ENCODE data around the gene PTPRD. TPM values are rescaled to one million over a fixed set of nuclear protein-coding genes. Genes with fewer than 3 reads are reported as not detected.

PTPRD gene
- total RNA-seq, 1 experiment from 2014 or later: not detected

DNA sequence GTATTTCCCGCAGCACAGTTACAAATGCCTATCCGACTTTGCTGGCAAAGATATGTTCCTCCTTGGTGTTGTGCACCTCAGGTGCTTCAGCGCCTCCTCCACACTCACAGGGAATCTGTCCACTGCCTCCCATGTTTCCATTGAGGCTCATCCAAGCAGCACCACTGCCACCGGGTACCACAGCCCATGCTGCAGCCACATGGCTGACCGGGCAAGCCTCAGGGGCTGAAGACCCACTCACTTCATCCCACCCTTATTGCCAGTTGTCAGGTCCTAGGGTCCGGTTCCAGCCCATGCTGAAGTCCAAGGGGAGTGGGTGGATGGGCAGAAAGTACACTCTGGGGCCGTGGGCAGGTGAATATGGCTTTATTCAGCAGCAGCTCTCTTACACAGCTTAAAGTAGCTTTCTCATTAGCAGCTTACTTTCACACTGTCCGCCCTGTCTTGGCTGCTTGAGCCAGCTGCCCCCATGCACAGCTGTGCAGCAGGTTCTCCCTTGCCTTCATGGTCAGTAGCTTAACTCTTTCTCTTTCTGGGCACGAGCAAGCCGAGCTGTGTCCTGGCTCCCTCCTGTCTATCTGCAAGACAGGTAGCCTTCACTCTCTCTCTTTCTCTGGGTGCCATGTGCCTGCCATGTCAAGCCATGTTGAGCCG, 1052.3 kb downstream of the PTPRD start:
- in situ Hi-C loops (cut with HindIII; ENCODE audit: low pct_unique_long_range_greater_than_20kb, low sequenced_read_pairs) (no loop called here), intact Hi-C loops (cut with micrococcal nuclease; ENCODE audit: unreplicated experiment) (no loop called here)
- no peaks in the 10 kb centered on the region for H3K36me3 ChIP-seq (ENCODE audit: control insufficient read depth, insufficient read depth, low read length)
- no peak overlapping the region for H3K27ac ChIP-seq (ENCODE audit: low read length)
- H3K9me3 ChIP-seq (ENCODE audit: control insufficient read depth, insufficient read depth, low read depth, low read length): no peaks in the 10 kb centered on the region
- ATAC-seq (no peak), DNase-seq (ENCODE audit: low read depth, low spot score) (no peak)
- ChIA-PET POLR2A (no interaction called here), CTCF (no interaction called here)
- no peaks in the 10 kb centered on the region for H3K27me3 ChIP-seq (ENCODE audit: control insufficient read depth, insufficient read depth, low read length)
- BruUV-seq (replicated peaks): no TSS peak
- no peak overlapping the region for H3K4me3 ChIP-seq (ENCODE audit: low read depth in 2 of 2, low read length in 2 of 2)
- TF ChIP-seq SIN3A (IDR thresholded peaks at IDR 0.05; ENCODE audit: borderline replicate concordance, insufficient read depth, low read depth, low read length): no peak
- TF ChIP-seq, protein P1, sequence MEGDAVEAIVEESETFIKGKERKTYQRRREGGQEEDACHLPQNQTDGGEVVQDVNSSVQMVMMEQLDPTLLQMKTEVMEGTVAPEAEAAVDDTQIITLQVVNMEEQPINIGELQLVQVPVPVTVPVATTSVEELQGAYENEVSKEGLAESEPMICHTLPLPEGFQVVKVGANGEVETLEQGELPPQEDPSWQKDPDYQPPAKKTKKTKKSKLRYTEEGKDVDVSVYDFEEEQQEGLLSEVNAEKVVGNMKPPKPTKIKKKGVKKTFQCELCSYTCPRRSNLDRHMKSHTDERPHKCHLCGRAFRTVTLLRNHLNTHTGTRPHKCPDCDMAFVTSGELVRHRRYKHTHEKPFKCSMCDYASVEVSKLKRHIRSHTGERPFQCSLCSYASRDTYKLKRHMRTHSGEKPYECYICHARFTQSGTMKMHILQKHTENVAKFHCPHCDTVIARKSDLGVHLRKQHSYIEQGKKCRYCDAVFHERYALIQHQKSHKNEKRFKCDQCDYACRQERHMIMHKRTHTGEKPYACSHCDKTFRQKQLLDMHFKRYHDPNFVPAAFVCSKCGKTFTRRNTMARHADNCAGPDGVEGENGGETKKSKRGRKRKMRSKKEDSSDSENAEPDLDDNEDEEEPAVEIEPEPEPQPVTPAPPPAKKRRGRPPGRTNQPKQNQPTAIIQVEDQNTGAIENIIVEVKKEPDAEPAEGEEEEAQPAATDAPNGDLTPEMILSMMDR (IDR thresholded peaks at IDR 0.05): no peak
- TF ChIP-seq TCF7L2 (IDR thresholded peaks at IDR 0.05; ENCODE audit: low read depth, low read length): no peak
- no peak for TF ChIP-seq REST (IDR thresholded peaks at IDR 0.05; ENCODE audit: insufficient read depth in 1 of 2, low read depth in 2 of 2, low read length in 1 of 2)
- TF ChIP-seq POLR2AphosphoS5 (IDR thresholded peaks at IDR 0.05; ENCODE audit: low read depth, low read length): no peak
- H3K4me1 ChIP-seq (ENCODE audit: control insufficient read depth, insufficient read depth, low read length): no peaks in the 10 kb centered on the region

DNA sequence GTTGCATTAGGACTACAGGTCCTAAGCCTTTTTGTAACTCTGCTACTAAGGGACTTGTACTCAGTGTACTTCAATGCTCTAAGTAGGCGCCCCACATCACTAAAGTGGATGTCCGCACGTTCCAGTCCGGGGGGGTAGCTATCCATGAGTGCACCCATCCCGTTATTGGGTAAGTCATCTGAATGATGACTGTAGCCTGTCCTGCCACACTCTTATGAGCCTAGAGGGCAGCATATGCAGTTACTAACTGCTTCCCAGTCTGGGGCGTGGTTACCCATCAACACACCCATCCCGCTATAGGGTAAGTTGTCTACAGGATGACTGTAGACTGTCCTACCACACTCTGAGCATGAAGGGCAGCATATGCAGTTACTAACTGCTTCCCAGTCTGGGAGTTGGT, 1053.9 kb downstream of the PTPRD start:
- Histone ChIP-seq H3K27ac (ENCODE audit: low read length) (no peak overlapping the region), H3K4me1 (ENCODE audit: control insufficient read depth, insufficient read depth, low read length) (no peaks in the 10 kb centered on the region), H3K9me3 (ENCODE audit: control insufficient read depth, insufficient read depth, low read depth, low read length) (no peaks in the 10 kb centered on the region), H3K4me3 (ENCODE audit: low read depth in 2 of 2, low read length in 2 of 2) (no peak overlapping the region), H3K36me3 (ENCODE audit: control insufficient read depth, insufficient read depth, low read length) (no peaks in the 10 kb centered on the region), H3K27me3 (ENCODE audit: control insufficient read depth, insufficient read depth, low read length) (no peaks in the 10 kb centered on the region)
- ChIA-PET CTCF (no interaction called here), POLR2A (no interaction called here)
- intact Hi-C loops (cut with micrococcal nuclease; ENCODE audit: unreplicated experiment) (no loop called here), in situ Hi-C loops (cut with HindIII; ENCODE audit: low pct_unique_long_range_greater_than_20kb, low sequenced_read_pairs) (no loop called here)
- ATAC-seq (no peak), DNase-seq (ENCODE audit: low read depth, low spot score) (no peak)
- BruUV-seq (replicated peaks): no TSS peak
- TF ChIP-seq POLR2AphosphoS5 (IDR thresholded peaks at IDR 0.05; ENCODE audit: low read depth, low read length) (no peak), REST (IDR thresholded peaks at IDR 0.05; ENCODE audit: insufficient read depth in 1 of 2, low read depth in 2 of 2, low read length in 1 of 2) (no peak), SIN3A (IDR thresholded peaks at IDR 0.05; ENCODE audit: borderline replicate concordance, insufficient read depth, low read depth, low read length) (no peak), TCF7L2 (IDR thresholded peaks at IDR 0.05; ENCODE audit: low read depth, low read length) (no peak)
- TF ChIP-seq, protein P1 (IDR thresholded peaks at IDR 0.05): no peak
